ENCODE measurements around the gene SLC35D3.

GRCh38 chr6:136955123-136955522, 33.0 kb downstream of the SLC35D3 start:
- no peak for TF ChIP-seq YY1 (IDR thresholded peaks at IDR 0.05; ENCODE audit: insufficient read depth, insufficient read length)
- TF ChIP-seq SUZ12 (IDR thresholded peaks at IDR 0.05; ENCODE audit: extremely low read depth, insufficient read depth, insufficient read length) = no peak

Measured in NT2/D1 (cell line).